ENCODE data around the gene GPR137.
A peak's percentile ranks its signal among the peaks of the same experiment; 100 is the strongest.

Gene GPR137

GRCh38 chr11:64240435-64241240, 45.0 kb upstream of the GPR137 start, which contains the start of gene FKBP2 (continued):
- no peak for TF ChIP-seq ZNF155 (tag by site-specific recombination; IDR thresholded peaks at IDR 0.05)
- peak; percentile 86 for TF ChIP-seq ZBTB11 (tag by site-specific recombination; conservative IDR thresholded peaks at IDR 0.05; ENCODE audit: low read depth)
- no peak for TF ChIP-seq ZNF701 (tag by site-specific recombination; IDR thresholded peaks at IDR 0.05)
- no peak for TF ChIP-seq ZIC2 (tag by site-specific recombination; IDR thresholded peaks at IDR 0.05)
- TF ChIP-seq ZNF704 (tag by site-specific recombination; IDR thresholded peaks at IDR 0.05) = no peak
- no peak for TF ChIP-seq ZNF292 (tag by site-specific recombination; IDR thresholded peaks at IDR 0.05; ENCODE audit: borderline replicate concordance, low read depth)
- TF ChIP-seq ZNF645 (tag by site-specific recombination; IDR thresholded peaks at IDR 0.05) = no peak
- TF ChIP-seq BCL11A (tag by site-specific recombination; IDR thresholded peaks at IDR 0.05; ENCODE audit: low read depth) = 0 out of 2 replicates have a peak, but pooled peaks have one; percentile 12
- TF ChIP-seq ZEB2 (tag by site-specific recombination; IDR thresholded peaks at IDR 0.05) = peak; percentile 83
- no peak for TF ChIP-seq SCRT2 (tag by site-specific recombination; IDR thresholded peaks at IDR 0.05)
- peak; percentile 40; the same call in 1 of the 2 replicates for TF ChIP-seq FEZF1 (tag by site-specific recombination; IDR thresholded peaks at IDR 0.05)
- peak; percentile 79 for TF ChIP-seq ZNF518A (tag by site-specific recombination; conservative IDR thresholded peaks at IDR 0.05; ENCODE audit: low read depth)
- TF ChIP-seq ZNF221 (tag by site-specific recombination; IDR thresholded peaks at IDR 0.05; ENCODE audit: borderline replicate concordance) = no peak
- no peak for TF ChIP-seq ZNF571 (tag by site-specific recombination; IDR thresholded peaks at IDR 0.05)
- TF ChIP-seq REPIN1 (tag by site-specific recombination; IDR thresholded peaks at IDR 0.05; ENCODE audit: low read depth) = no peak
- peak; percentile 98 for TF ChIP-seq PATZ1 (tag by site-specific recombination; IDR thresholded peaks at IDR 0.05)
- TF ChIP-seq ZNF274 (IDR thresholded peaks at IDR 0.05; ENCODE audit: low read length) = no peak
- TF ChIP-seq ZNF274 (tag by site-specific recombination; IDR thresholded peaks at IDR 0.05; ENCODE audit: borderline replicate concordance) = no peak
- peak; percentile 97 for TF ChIP-seq ZNF580 (tag by site-specific recombination; IDR thresholded peaks at IDR 0.05)
- TF ChIP-seq ZNF777 (tag by site-specific recombination; IDR thresholded peaks at IDR 0.05; ENCODE audit: borderline replicate concordance) = no peak
- TF ChIP-seq ZNF785 (tag by site-specific recombination; IDR thresholded peaks at IDR 0.05) = no peak
- TF ChIP-seq ZNF48 (tag by site-specific recombination; IDR thresholded peaks at IDR 0.05) = no peak
- no peak for TF ChIP-seq MYNN (tag by site-specific recombination; IDR thresholded peaks at IDR 0.05; ENCODE audit: borderline replicate concordance)
- TF ChIP-seq GLIS1 (tag by site-specific recombination; IDR thresholded peaks at IDR 0.05) = no peak
- 0 out of 2 replicates have a peak, but pooled peaks have one; percentile 58 for TF ChIP-seq ZBTB21 (tag by site-specific recombination; IDR thresholded peaks at IDR 0.05)
- TF ChIP-seq ZNF248 (tag by site-specific recombination; IDR thresholded peaks at IDR 0.05) = no peak
- TF ChIP-seq KLF10 (tag by site-specific recombination; IDR thresholded peaks at IDR 0.05) = peak; percentile 82
